IPS-15b (cell line): ENCODE data around the gene TMEM247.
A peak's percentile ranks its signal among the peaks of the same experiment; 100 is the strongest.

Experiments
- H3K27me3 ChIP-seq: one replicate; pipeline ENCODE4 v1.6.1; 2013; ENCODE audit warnings: low read length; ENCODE audit not compliant: control insufficient read depth, insufficient read depth
- H3K36me3 ChIP-seq: one replicate; pipeline ENCODE4 v1.6.1; 2013; ENCODE audit warnings: low read length; ENCODE audit not compliant: control insufficient read depth, insufficient read depth
- H3K4me1 ChIP-seq: one replicate; pipeline ENCODE4 v1.6.1; 2013; ENCODE audit warnings: mild to moderate bottlenecking, low read length; ENCODE audit not compliant: control insufficient read depth, insufficient read depth
- H3K4me3 ChIP-seq: one replicate; pipeline ENCODE4 v1.5.1; 2013; ENCODE audit warnings: low read depth, low read length
- H3K9ac ChIP-seq: one replicate; pipeline ENCODE4 v1.6.1; 2013; ENCODE audit warnings: low read depth, mild to moderate bottlenecking, low read length
- H3K9me3 ChIP-seq: one replicate; pipeline ENCODE4 v1.6.1; 2013; ENCODE audit warnings: mild to moderate bottlenecking, low read length; ENCODE audit not compliant: control insufficient read depth, insufficient read depth

TMEM247 gene

GRCh38 chr2:46477925-46478324, 1.4 kb upstream of the TMEM247 start:
- no peak overlapping the region for H3K4me3 ChIP-seq
- H3K4me1 ChIP-seq, result no peaks in the 10 kb centered on the region
- no peaks in the 10 kb centered on the region for H3K27me3 ChIP-seq
- H3K9ac ChIP-seq, result no peak overlapping the region
- H3K36me3 ChIP-seq, result no peaks in the 10 kb centered on the region
- no peaks in the 10 kb centered on the region for H3K9me3 ChIP-seq

- H3K4me3 ChIP-seq, result no peak overlapping the region
- H3K9me3 ChIP-seq, result no peaks in the 10 kb centered on the region
- no peak overlapping the region for H3K9ac ChIP-seq
- no peaks in the 10 kb centered on the region for H3K36me3 ChIP-seq
- no peaks in the 10 kb centered on the region for H3K4me1 ChIP-seq
- H3K27me3 ChIP-seq, result no peaks in the 10 kb centered on the region
These were observed 1.2 kb downstream of the TMEM247 start for GRCh38 chr2:46480562-46480961.

- Histone ChIP-seq H3K4me3 (no peak overlapping the region), H3K9me3 (no peaks in the 10 kb centered on the region), H3K4me1 (no peaks in the 10 kb centered on the region), H3K36me3 (no peaks in the 10 kb centered on the region), H3K27me3 (no peaks in the 10 kb centered on the region), H3K9ac (no peak overlapping the region)
These were observed 2.1 kb downstream of the TMEM247 start for GRCh38 chr2:46481198-46482193.

- H3K4me1 ChIP-seq, result no peaks in the 10 kb centered on the region
- no peak overlapping the region for H3K9ac ChIP-seq
- peaks cover 2% of the 10 kb centered on the region for H3K27me3 ChIP-seq
- H3K4me3 ChIP-seq, result no peak overlapping the region
- H3K9me3 ChIP-seq, result no peaks in the 10 kb centered on the region
- H3K36me3 ChIP-seq, result no peaks in the 10 kb centered on the region
These were observed 3.1 kb downstream of the TMEM247 start for GRCh38 chr2:46482490-46482889.

- no peaks in the 10 kb centered on the region for H3K9me3 ChIP-seq
- peaks cover 6% of the 10 kb centered on the region for H3K4me1 ChIP-seq
- no peak overlapping the region for H3K9ac ChIP-seq
- H3K4me3 ChIP-seq, result no peak overlapping the region
- peaks cover 2% of the 10 kb centered on the region for H3K27me3 ChIP-seq
- no peaks in the 10 kb centered on the region for H3K36me3 ChIP-seq
These were observed 5.6 kb downstream of the TMEM247 start for GRCh38 chr2:46485002-46485401.

GRCh38 chr2:46486436-46486835, 7.1 kb downstream of the TMEM247 start:
- H3K9me3 ChIP-seq, result no peaks in the 10 kb centered on the region
- H3K9ac ChIP-seq, result no peak overlapping the region

GRCh38 chr2:46487667-46488335, 8.4 kb downstream of the TMEM247 start:
- H3K36me3 ChIP-seq, result no peaks in the 10 kb centered on the region
- no peak overlapping the region for H3K4me3 ChIP-seq
- H3K9ac ChIP-seq, result no peak overlapping the region
- peaks cover 2% of the 10 kb centered on the region for H3K27me3 ChIP-seq
- H3K9me3 ChIP-seq, result no peaks in the 10 kb centered on the region
- H3K4me1 ChIP-seq, result peaks cover 14% of the 10 kb centered on the region

More at GRCh38 chr2:46486436-46486835, 7.1 kb downstream of the TMEM247 start:
- Histone ChIP-seq H3K27me3 (peaks cover 2% of the 10 kb centered on the region), H3K4me3 (no peak overlapping the region), H3K4me1 (peaks cover 14% of the 10 kb centered on the region), H3K36me3 (no peaks in the 10 kb centered on the region)

GRCh38 chr2:46488389-46488788, 9.0 kb downstream of the TMEM247 start:
- H3K27me3 ChIP-seq, result peaks cover 2% of the 10 kb centered on the region
- H3K9me3 ChIP-seq, result no peaks in the 10 kb centered on the region
- no peak overlapping the region for H3K4me3 ChIP-seq
- no peaks in the 10 kb centered on the region for H3K36me3 ChIP-seq
- peaks cover 14% of the 10 kb centered on the region for H3K4me1 ChIP-seq
- no peak overlapping the region for H3K9ac ChIP-seq

- no peak overlapping the region for H3K9ac ChIP-seq
- no peaks in the 10 kb centered on the region for H3K36me3 ChIP-seq
- peaks cover 2% of the 10 kb centered on the region for H3K27me3 ChIP-seq
- no peaks in the 10 kb centered on the region for H3K9me3 ChIP-seq
- H3K4me3 ChIP-seq, result no peak overlapping the region
- peaks cover 14% of the 10 kb centered on the region for H3K4me1 ChIP-seq
These were observed 10.2 kb downstream of the TMEM247 start for GRCh38 chr2:46489423-46490174.

GRCh38 chr2:46490521-46491141, 11.3 kb downstream of the TMEM247 start:
- Histone ChIP-seq H3K36me3 (no peaks in the 10 kb centered on the region), H3K4me3 (peak overlapping the region; percentile 13), H3K9me3 (no peaks in the 10 kb centered on the region), H3K9ac (no peak overlapping the region), H3K4me1 (peaks cover 14% of the 10 kb centered on the region), H3K27me3 (peaks cover 2% of the 10 kb centered on the region)

- no peak overlapping the region for H3K4me3 ChIP-seq
- no peaks in the 10 kb centered on the region for H3K9me3 ChIP-seq
- H3K9ac ChIP-seq, result no peak overlapping the region
- peaks cover 14% of the 10 kb centered on the region for H3K4me1 ChIP-seq
- no peaks in the 10 kb centered on the region for H3K36me3 ChIP-seq
- peaks cover 2% of the 10 kb centered on the region for H3K27me3 ChIP-seq
These were observed 12.9 kb downstream of the TMEM247 start for GRCh38 chr2:46492301-46492700.
